Thyroid gland (tissue), 4 donors: ENCODE results near the gene CCDC90B.
"Not testable (repeated sequence)": the region's sequence is repeated elsewhere in the genome, so short reads cannot be mapped to it uniquely, and the experiment has no call there.

Experiments used
- POLR2A ChIP-seq, 2 donors: fragments of 450-650 bp; IDR thresholded peaks; one replicate each; pipeline ENCODE4 v1.6.1; 2017; ENCODE audit warnings: antibody characterized with exemption in 2 of 2, mild to moderate bottlenecking in 2 of 2, moderate library complexity in 1 of 2
- TF ChIP-seq, protein P1 (sequence below), 6 experiments: fragments of 200-600 bp in 3 of 6; fragments of 450-650 bp in 3 of 6; sonication (generic) in 3 of 6; IDR thresholded peaks; one replicate each; pipeline ENCODE4 v1.5.1; 2016 to 2019; ENCODE audit warnings: antibody characterized with exemption in 6 of 6, mild to moderate bottlenecking in 2 of 6, inconsistent platforms in 1 of 6, moderate library complexity in 1 of 6

DNA sequence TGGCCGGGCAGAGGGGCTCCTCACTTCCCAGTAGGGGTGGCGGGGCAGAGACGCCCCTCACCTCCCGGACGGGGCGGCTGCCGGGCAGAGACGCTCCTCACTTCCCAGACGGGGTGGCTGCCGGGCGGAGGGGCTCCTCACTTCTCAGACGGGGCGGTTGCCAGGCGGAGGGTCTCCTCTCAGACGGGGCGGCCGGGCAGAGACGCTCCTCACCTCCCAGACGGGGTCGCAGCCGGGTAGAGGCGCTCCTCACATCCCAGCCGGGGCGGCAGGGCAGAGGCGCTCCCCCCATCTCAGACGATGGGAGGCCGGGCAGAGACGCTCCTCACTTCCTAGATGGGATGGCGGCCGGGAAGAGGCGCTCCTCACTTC lies 30.7 kb upstream of the CCDC90B start:
- TF ChIP-seq, protein P1, sequence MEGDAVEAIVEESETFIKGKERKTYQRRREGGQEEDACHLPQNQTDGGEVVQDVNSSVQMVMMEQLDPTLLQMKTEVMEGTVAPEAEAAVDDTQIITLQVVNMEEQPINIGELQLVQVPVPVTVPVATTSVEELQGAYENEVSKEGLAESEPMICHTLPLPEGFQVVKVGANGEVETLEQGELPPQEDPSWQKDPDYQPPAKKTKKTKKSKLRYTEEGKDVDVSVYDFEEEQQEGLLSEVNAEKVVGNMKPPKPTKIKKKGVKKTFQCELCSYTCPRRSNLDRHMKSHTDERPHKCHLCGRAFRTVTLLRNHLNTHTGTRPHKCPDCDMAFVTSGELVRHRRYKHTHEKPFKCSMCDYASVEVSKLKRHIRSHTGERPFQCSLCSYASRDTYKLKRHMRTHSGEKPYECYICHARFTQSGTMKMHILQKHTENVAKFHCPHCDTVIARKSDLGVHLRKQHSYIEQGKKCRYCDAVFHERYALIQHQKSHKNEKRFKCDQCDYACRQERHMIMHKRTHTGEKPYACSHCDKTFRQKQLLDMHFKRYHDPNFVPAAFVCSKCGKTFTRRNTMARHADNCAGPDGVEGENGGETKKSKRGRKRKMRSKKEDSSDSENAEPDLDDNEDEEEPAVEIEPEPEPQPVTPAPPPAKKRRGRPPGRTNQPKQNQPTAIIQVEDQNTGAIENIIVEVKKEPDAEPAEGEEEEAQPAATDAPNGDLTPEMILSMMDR (IDR thresholded peaks at IDR 0.05): not testable (repeated sequence)
- not testable (repeated sequence) for TF ChIP-seq POLR2A (IDR thresholded peaks at IDR 0.05)
